Stimulated activated CD8-positive, alpha-beta memory T cell treated with anti-CD3 and anti-CD28 coated beads, Interleukin-4, amount 100 ng/mL, for 24 hours (primary cell): ENCODE results near the gene RARA.

Source experiments
- DNase-seq: peaks from one replicate; pipeline ENCODE4 v3.0.0-alpha.2; 2020; ENCODE audit warnings: low read depth

Gene RARA

DNA sequence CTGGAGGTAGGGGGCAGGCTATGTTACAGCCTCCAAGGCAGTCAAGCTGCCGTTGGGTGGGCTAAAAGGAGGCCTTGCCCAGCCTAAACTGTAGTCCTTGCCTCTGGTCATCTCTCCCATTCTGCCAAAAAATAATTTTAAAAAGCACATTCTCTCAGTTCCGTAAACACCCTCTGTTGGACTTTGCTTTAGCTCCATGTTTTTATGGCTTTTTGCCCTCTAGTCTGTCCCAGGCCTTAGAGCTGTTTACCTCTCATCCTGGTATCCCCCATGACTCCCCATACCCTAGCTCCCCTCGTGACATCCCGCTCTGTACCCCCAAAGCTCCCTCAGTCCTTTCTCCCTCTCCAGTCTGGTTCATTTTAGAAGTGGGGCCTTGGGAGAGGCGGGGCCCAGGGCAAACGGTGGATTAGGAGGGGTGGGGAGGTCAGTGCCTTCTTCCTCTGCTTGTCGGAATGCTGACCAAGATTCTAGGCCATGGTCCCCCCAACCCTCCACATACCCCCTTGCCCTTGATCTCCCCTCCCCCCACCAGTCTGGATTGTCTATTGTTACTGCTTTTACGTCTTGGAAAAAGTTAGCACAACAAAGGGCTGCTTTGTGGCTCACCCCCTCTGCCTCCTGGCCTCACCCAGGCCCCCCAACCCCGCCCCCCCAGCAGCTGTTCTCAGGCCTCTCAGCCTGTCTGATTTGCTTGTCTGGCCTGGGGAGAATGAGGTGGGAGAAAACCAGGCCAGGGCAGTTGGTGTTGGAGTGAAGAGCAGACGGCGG, 37.2 kb downstream of the RARA start:
- no peak for DNase-seq

DNA sequence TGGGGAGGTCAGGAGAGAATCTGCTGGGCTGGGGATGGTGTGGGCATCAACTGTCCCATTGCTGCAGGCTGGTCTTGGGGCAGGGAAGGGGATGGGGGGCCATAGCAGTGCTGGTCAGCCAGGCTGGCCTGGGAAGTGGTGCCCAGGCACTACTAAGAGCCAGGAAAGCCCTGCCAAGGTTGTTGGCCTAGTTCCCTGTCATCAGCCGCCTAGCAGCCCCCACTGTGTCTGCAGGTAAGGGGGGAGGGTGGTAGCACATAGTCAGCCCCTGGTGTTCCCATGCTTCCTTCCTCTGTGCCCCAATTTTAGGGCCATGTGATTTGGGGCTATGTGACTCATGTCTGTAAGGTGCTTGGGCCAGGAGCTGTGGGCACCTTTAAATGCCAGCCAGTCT, 37.8 kb downstream of the RARA start:
- DNase-seq: no peak

DNA sequence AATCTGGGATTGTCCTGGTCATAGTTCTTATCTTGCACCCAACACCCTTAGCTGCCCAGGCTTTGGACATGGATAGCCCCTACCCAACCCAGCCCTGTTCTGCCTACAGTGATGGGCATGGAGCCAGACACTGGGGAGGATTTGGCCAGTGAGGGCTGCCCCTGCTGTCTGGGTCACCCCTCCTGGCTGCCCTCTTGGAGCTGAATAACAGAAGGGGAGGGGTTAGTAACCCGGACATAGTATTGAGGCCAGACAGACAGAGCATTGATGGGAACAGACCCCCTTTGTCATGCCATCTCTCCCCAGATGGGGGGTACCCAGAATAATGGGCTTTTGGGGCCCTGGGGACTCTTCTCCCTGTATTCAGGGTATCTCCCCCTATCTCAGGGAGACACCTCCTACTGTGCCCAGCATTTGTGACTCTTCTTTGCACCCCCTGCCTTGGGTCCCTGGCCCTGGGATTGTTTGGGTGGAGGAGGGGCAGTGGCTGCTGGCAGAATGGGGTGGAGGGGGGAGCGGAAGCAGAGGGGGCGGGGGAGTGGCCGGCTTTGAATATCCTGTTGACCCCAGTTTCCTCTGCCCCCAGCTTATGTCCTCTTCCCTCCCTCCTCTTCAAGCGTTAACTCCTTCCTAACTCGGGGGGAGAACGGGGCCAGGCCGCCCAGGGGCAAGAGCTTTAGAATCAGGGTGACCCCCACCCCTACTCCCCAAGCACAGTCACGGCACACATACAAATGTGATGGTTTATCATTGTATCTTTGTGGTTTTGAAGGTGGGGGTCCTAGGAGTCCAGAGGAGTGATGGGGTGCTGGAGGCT, 38.5 kb downstream of the RARA start:
- DNase-seq: no peak

DNA sequence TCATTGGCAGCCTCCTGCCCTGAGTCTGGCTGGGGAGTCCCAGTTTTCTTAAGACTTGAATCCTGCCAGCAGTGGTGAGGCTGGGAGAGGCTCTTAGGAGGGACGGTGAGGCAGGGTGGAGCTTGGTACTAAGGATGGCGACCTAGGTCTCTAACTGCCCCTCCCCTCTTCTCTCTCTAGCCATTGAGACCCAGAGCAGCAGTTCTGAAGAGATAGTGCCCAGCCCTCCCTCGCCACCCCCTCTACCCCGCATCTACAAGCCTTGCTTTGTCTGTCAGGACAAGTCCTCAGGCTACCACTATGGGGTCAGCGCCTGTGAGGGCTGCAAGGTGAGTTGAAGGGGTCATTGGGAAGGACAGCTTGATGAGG, 39.1 kb downstream of the RARA start:
- DNase-seq: no peak

- no peak for DNase-seq
Measured at GRCh38 chr17:40348562-40349476, 39.8 kb downstream of the RARA start.

DNA sequence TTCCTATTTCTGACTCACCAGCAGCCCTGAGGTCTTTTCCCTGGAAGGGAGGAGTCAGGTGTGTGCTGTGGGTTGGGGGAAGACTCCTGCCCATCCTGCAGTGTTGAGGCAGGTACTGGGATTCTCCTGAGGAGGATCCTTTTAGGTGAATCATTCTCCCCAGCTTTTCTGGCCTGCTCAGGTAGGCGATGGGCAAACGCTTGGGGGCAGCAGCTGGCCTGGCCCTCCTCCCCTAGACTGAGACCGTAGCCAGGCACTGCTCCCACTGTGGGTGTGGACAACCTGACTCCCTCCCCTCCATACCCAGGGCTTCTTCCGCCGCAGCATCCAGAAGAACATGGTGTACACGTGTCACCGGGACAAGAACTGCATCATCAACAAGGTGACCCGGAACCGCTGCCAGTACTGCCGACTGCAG, 40.5 kb downstream of the RARA start:
- no peak for DNase-seq

GRCh38 chr17:40349895-40350688, 41.1 kb downstream of the RARA start:
- no peak for DNase-seq

- DNase-seq: no peak
Measured at GRCh38 chr17:40350689-40351358, 41.8 kb downstream of the RARA start.

- no peak for DNase-seq
Measured at GRCh38 chr17:40351359-40352236, 42.6 kb downstream of the RARA start.

DNA sequence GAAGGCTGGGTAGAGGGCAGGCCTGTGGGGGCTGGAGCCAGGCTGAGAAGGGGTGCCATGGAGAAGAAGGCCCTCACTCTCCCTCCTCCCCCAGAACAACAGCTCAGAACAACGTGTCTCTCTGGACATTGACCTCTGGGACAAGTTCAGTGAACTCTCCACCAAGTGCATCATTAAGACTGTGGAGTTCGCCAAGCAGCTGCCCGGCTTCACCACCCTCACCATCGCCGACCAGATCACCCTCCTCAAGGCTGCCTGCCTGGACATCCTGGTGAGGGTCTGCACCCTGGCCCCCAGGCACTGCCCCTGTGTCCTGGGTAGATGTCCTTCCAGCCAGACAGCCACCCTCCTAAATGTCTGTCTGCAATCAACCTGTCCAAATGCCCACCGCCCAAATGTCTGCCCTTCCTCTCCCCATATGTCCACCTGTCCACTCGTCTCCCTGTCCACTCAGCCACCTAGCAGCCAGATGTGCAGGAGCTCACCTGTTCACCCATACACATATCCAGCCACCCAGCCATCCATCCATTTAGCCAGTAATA, 43.3 kb downstream of the RARA start:
- DNase-seq: no peak

- DNase-seq: no peak
Measured at GRCh38 chr17:40352779-40353394, 43.9 kb downstream of the RARA start.

GRCh38 chr17:40354221-40355122, 45.5 kb downstream of the RARA start:
- DNase-seq: no peak

DNA sequence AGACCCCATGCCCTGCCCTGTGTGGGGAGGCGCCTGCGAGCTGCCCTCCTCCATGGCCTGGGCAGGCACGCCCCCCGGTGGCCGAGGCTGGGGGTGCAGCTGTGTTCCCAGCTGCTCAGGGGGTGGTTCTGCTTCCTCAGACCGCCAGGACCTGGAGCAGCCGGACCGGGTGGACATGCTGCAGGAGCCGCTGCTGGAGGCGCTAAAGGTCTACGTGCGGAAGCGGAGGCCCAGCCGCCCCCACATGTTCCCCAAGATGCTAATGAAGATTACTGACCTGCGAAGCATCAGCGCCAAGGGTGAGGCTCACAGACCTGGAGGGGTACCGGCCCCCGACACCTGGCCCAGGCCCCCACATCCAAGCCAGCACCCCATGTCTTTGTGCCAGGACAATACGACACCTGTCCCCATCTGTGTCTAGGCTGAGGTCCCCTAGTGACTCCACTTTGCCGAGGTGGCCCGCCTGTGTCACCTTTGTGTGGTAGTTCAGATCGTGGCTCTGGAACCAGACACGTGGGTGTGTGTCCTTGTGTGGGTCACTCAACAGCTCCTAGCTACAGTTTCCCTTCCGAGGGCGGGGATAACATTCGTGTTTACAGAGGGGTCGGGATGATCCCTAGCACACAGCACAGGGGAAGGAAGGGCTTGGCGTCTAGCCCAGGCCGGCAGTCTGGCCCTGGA, 46.3 kb downstream of the RARA start:
- DNase-seq: peak; percentile 72

DNA sequence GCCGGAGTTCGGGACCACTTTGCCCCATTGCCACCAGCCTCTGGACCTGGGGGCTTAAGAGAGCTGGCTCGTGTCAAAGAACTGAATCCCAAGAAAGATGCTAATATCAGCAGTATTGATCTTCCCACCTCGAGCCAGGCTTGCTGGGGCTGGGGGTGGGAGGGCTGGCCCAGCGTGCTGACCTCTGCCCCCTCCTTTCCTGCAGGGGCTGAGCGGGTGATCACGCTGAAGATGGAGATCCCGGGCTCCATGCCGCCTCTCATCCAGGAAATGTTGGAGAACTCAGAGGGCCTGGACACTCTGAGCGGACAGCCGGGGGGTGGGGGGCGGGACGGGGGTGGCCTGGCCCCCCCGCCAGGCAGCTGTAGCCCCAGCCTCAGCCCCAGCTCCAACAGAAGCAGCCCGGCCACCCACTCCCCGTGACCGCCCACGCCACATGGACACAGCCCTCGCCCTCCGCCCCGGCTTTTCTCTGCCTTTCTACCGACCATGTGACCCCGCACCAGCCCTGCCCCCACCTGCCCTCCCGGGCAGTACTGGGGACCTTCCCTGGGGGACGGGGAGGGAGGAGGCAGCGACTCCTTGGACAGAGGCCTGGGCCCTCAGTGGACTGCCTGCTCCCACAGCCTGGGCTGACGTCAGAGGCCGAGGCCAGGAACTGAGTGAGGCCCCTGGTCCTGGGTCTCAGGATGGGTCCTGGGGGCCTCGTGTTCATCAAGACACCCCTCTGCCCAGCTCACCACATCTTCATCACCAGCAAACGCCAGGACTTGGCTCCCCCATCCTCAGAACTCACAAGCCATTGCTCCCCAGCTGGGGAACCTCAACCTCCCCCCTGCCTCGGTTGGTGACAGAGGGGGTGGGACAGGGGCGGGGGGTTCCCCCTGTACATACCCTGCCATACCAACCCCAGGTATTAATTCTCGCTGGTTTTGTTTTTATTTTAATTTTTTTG, 47.1 kb downstream of the RARA start:
- no peak for DNase-seq

- no peak for DNase-seq
Measured at GRCh38 chr17:40356990-40357881, 48.3 kb downstream of the RARA start.
